GM21717 (cell line): ENCODE measurements around the gene GSTM2.
A peak's percentile ranks its signal among the peaks of the same experiment; 100 is the strongest.
"Not testable (repeated sequence)": the region's sequence is repeated elsewhere in the genome, so short reads cannot be mapped to it uniquely, and the experiment has no call there.

Experiments
- ATAC-seq: cut with Tn5 transposase; IDR thresholded peaks from one replicate; pipeline ENCODE4 v1.9.1; 2021; ENCODE audit warnings: mild to moderate bottlenecking, moderate library complexity; ENCODE audit not compliant: unreplicated experiment

Gene GSTM2

DNA sequence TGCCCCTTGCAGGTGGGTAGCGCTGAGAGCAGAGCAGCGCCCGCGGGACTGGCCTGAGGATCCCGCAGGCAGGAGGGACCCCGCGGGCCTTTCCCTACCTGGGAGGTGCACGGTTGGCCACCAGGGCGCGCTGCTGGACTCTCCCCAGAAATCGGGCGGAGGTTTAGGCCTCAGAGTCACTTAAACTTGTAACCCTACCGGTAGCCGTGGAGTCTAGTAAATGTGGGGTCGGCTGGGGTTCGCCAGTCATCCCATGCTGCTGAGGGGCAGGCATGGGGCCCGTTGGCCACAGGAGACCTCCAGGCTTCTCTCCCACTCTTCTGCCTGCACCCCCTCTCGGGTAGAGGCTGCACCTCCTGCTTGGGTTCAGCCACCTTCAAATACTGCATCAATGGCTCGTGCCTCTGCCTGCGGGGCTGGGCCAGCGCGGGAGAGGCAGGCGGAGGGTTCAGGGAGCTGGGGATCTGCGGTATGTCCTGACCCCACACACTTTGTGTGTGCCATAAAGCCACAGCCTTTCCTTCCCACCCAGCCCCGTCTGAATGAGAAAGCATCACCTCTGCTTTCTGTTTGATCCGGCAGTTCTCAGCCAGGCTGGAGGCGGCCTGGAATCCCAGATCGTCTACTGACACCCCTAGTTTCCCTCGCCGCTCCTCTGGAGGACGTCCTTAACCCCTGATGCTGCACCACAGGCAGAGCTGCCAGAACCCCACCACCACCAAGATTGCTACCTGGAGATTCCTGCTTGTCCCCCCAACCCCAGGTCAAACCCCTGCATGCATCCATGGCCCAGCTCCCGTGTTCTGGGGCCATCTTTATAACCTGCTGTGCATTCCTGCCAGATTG is 24.2 kb upstream of the GSTM2 start:
- ATAC-seq, result peak; percentile 81

GRCh38 chr1:109644670-109645069 is 23.2 kb upstream of the GSTM2 start:
- ATAC-seq, result no peak

DNA sequence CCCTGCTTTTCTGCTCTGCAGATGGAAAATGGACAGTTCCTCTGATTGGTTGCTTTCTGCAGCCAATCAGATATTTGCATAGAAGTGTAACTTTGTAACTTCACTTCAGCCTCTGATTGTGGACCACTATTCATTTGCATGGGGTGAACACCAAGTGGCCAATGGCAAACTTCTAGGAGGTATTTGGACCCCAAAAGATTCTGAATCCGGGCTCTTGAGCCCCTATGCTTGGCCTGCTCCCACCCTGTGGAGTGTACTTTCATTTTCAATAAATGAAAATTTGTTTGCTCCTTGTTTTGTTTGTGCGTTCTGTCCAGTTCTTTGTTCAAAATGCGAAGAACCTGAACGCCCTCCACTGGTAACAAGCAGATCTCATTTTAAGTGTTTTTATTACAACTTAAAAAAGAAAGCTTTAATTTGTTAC is 18.4 kb upstream of the GSTM2 start:
- no peak for ATAC-seq

DNA sequence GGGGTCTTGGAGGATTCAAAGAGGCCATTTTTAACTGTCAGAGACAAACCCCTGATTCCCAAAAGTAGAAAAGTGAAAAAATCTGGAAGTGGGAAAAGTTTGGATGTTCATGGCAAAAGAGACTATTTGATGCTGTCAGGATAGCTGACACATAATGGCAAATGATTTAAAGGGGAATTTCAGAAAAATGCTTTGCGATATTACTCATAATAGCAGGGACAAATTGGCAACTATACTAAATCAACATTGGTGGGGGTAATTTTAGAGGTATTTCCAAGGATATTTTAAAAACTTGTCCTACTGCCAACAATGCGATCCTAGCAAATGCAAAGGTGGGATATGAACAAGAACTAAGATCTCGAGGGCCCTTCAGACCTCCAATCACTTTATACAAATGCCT is 17.2 kb upstream of the GSTM2 start:
- ATAC-seq, result no peak

GRCh38 chr1:109652402-109652801 is 15.5 kb upstream of the GSTM2 start:
- no peak for ATAC-seq

DNA sequence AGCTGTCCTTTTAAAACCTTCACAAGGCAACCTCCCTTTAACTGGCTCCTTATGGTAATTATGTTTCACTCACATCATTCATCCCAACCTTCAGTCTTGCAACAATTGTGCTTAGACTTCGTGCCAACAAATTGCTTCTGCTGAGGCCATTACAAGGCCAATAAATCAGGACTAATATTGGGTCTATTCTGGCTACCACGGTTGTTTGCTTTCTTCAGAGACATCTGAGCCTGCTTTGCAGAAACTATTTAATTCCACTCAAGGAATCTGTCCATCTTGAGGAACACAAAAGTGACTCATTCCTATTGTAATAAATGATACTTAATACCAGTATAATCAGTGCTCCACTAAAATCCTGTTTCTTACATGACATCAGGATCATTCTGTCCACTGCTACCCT is 14.6 kb upstream of the GSTM2 start:
- no peak for ATAC-seq

DNA sequence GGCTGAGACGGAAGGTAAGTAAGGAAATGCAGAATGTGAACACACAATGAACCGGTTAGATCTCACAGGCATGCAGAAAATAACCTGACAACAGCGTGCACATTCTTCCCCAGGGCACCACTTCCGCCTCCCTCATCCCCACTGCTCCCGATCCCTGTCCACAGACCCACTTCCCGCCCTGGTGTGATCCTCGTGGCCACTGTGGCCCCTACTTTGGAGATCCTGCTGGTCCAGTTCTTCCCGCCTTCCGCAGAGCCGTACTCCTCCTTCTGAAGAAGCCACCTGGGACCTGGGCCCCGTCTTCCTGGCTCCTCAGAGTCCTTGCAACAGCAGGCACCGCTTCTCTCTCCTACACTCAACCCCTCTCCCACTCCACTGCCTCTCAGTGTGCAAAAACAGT is 13.3 kb upstream of the GSTM2 start:
- no peak for ATAC-seq

DNA sequence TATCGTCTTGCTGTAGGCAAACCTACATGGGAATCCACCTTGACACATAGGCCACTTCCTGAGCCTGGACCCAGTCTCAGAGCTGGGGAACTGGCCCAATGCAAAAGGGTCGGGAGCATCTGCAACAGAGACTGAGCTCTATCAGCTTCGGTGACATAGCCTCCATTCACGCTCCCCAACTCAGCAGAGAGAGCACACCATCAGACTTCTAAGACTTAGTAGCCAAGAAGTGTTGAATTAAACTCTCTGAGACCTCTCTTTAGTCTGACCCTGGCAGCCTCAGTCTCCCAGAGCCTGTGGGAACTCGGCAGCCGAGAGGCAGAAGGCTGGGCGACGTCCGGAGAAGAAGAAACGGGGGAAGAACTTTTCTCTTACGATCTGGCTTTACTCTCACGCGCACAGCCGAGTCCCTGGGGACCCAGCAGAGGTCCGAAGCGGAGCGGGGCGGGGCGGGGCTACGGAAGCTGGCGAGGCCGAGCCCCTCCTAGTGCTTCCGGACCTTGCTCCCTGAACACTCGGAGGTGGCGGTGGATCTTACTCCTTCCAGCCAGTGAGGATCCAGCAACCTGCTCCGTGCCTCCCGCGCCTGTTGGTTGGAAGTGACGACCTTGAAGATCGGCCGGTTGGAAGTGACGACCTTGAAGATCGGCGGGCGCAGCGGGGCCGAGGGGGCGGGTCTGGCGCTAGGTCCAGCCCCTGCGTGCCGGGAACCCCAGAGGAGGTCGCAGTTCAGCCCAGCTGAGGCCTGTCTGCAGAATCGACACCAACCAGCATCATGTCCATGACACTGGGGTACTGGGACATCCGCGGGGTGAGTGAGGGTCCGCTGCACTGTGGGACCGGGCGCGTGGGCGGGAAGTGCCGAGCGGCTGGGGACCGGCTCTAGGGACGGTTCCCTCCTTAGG is 12.0 kb upstream of the GSTM2 start, which contains the start of gene GSTM4:
GSTM4 (plus strand) TSS at position 485 of the 905 bp plus-strand sequence; CDS start at position 776, 291 bp downstream.
- ATAC-seq, result peak; percentile 81

- ATAC-seq, result no peak
Observed at GRCh38 chr1:109657395-109657794, 10.5 kb upstream of the GSTM2 start.

DNA sequence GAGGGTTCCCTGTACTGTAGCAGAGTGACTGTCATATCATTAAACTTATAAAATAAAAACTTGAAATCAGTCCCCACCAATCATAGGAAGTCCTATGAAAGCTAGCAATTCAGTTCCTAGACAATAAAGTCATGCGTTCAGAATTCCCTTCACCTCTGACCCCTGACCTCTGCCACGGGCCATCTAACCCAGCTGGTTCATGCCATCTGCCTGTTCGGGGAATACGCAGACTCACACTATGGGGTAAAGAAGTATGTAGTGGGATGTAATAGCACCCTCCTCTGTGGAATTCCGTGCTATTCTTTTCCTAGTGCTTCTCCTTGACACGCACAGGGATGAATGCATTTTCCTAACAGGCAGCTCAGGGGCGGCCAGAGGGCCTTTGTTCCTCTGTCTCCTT is 9.9 kb upstream of the GSTM2 start:
- no peak for ATAC-seq

DNA sequence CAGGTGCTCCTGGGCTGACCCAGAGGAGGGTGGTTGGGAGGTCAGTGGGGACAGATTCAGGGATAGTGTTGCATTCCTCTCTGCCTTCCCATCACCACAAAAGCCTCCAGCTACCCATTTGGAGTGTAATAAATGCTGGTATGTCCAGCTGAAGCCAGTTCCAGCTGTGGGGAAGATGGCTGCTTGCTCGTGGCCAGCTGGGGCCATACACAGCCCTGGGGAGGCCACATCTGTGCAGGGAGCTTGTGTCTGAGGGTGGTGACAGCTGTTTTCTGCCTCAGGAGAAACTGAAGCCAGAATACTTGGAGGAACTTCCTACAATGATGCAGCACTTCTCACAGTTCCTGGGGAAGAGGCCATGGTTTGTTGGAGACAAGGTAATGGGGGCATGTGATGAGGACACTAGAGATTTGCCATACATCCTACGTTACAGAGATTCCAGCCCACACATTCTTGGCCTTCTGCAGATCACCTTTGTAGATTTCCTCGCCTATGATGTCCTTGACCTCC is 9.3 kb upstream of the GSTM2 start:
- no peak for ATAC-seq

- ATAC-seq, result no peak
Observed at GRCh38 chr1:109659145-109659544, 8.7 kb upstream of the GSTM2 start.

DNA sequence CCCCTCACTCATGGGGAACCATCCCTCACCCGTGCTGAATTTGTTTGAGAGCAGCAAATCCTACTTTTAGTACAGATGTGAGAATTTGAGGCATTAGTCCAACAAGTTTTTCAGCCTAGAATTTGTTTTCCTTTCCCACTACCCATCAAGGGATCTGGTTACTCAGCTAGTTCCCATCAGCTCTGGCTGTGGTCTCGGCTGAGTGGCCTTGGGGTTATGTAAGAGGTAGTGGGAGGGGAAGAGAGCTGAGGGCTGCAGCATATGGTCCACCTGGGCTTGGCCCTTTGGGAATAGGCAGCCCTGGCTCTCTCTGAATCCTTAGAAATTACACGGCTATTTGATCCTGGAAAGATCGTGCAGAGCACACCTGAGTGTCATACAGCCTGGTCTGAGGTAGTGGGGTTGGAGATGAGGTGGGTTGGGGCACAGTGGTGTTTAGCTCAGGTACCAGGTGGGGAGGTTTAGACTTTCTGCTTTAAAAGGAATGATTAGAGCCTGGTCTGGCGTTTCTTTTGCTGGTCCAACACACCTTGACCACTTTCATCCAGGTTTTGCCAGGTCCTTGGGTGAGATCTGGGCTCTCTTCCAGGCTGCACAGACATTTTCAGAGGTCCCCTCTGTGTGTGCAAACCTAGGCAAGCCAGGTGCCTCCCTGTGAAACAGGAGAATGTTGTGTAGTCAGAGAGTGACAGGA is 7.7 kb upstream of the GSTM2 start:
- ATAC-seq, result no peak

DNA sequence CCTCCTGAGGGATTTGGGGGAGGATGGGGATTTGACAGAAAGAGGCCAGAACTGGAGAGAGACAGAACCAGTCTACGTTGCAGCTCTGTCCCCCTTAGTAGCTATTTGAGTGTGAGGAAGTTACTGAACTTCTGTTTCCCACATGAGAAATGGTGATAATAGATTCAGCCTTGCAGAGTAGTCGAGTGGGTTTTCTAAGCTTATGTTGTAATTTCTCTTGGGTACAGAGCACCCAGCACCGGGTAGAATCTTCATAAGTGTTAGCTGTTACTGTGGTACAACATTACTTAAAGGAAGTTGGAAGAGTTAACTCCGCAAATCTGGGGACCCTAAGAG is 7.2 kb upstream of the GSTM2 start:
- not testable (repeated sequence) for ATAC-seq

GRCh38 chr1:109661391-109661790 is 6.5 kb upstream of the GSTM2 start:
- ATAC-seq, result no peak

DNA sequence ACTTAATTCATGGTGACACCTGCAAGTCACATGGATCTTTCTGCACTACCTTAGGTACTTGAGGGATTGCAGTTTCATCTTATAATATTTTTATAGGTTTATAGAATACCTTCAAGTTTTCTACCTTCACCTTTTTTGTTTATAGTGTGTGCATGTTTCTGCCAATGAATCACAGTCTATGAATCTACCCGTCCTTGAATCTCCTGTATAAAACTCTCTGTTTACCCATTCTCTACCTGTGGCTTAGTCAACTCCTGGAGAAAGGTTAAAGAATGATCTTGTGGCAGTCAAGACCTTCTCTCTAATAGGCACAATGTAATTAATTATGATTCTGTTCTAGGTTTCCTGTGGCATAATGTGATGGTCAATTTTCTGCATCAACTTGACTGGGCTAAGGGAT is 3.2 kb upstream of the GSTM2 start:
- ATAC-seq, result no peak

DNA sequence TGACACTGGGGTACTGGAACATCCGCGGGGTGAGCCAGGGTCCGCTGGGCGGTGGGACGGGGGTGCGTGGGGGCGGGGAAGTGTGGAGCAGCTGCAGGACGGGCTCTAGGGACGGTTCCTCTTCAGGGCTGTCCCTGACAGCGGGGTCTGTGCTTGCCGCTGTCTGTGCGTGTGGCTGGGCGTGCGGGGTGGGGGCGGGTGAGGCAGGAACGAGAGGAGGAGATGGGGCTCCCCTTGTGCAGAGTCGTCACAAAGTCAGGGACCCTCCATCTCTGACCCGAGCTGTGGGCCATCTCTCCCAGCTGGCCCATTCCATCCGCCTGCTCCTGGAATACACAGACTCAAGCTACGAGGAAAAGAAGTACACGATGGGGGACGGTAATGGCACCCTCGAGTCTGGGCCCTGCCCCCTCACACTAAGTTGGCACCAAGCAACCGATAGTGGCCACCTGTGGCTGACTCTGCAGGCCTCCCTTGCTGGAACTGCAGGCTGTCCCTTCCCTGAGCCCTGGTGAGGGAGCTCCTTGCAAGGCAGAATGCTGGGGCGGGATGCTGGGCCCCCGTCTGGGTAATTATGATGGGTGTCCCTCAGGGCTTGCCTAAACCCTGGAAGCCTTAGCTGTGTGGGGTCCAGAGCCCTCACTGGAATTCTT is 392 bp downstream of the GSTM2 start:
- ATAC-seq, result no peak

GRCh38 chr1:109669246-109669948 is 1.5 kb downstream of the GSTM2 start:
- ATAC-seq, result no peak

DNA sequence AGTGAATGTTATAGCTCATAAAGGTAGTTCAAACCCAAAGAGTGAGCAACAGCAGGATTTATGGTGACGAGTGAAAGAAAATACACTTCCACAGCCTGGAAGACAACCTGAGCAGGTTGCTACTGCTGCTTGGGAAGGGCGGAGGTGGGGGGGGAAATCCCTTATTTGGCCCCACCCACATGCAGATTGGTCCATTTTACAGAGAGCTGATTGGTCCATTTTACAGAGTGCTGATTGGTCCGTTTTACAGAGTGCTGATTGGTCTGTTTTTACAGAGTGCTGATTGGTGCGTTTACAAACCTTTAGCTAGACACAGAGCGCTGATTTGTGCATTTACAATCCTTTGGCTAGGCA is 2.1 kb downstream of the GSTM2 start:
- not testable (repeated sequence) for ATAC-seq

- ATAC-seq, result no peak
Observed at GRCh38 chr1:109671067-109671466, 3.2 kb downstream of the GSTM2 start.
